ENCODE data around the gene PIGU.

- TF ChIP-seq, protein P1, sequence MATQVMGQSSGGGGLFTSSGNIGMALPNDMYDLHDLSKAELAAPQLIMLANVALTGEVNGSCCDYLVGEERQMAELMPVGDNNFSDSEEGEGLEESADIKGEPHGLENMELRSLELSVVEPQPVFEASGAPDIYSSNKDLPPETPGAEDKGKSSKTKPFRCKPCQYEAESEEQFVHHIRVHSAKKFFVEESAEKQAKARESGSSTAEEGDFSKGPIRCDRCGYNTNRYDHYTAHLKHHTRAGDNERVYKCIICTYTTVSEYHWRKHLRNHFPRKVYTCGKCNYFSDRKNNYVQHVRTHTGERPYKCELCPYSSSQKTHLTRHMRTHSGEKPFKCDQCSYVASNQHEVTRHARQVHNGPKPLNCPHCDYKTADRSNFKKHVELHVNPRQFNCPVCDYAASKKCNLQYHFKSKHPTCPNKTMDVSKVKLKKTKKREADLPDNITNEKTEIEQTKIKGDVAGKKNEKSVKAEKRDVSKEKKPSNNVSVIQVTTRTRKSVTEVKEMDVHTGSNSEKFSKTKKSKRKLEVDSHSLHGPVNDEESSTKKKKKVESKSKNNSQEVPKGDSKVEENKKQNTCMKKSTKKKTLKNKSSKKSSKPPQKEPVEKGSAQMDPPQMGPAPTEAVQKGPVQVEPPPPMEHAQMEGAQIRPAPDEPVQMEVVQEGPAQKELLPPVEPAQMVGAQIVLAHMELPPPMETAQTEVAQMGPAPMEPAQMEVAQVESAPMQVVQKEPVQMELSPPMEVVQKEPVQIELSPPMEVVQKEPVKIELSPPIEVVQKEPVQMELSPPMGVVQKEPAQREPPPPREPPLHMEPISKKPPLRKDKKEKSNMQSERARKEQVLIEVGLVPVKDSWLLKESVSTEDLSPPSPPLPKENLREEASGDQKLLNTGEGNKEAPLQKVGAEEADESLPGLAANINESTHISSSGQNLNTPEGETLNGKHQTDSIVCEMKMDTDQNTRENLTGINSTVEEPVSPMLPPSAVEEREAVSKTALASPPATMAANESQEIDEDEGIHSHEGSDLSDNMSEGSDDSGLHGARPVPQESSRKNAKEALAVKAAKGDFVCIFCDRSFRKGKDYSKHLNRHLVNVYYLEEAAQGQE (IDR thresholded peaks at IDR 0.05): no peak
- TF ChIP-seq, protein P2, sequence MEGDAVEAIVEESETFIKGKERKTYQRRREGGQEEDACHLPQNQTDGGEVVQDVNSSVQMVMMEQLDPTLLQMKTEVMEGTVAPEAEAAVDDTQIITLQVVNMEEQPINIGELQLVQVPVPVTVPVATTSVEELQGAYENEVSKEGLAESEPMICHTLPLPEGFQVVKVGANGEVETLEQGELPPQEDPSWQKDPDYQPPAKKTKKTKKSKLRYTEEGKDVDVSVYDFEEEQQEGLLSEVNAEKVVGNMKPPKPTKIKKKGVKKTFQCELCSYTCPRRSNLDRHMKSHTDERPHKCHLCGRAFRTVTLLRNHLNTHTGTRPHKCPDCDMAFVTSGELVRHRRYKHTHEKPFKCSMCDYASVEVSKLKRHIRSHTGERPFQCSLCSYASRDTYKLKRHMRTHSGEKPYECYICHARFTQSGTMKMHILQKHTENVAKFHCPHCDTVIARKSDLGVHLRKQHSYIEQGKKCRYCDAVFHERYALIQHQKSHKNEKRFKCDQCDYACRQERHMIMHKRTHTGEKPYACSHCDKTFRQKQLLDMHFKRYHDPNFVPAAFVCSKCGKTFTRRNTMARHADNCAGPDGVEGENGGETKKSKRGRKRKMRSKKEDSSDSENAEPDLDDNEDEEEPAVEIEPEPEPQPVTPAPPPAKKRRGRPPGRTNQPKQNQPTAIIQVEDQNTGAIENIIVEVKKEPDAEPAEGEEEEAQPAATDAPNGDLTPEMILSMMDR (IDR thresholded peaks at IDR 0.05; ENCODE audit: low read depth, low read length, missing input control): no peak
- TF ChIP-seq JUND (IDR thresholded peaks at IDR 0.05) (no peak), EGR1 (IDR thresholded peaks at IDR 0.05; ENCODE audit: low read depth in 2 of 2) (no peak), ATF3 (IDR thresholded peaks at IDR 0.05) (no peak), ZBTB33 (IDR thresholded peaks at IDR 0.05) (no peak)
Observed at GRCh38 chr20:34583544-34583943, 93.3 kb downstream of the PIGU start.
